OCI-M2 (cell line): ENCODE measurements around the gene ATG10.
"Not testable (repeated sequence)": the region's sequence is repeated elsewhere in the genome, so short reads cannot be mapped to it uniquely, and the experiment has no call there.

Experiments used
- DNase-seq: peaks from one replicate; lab custom pipeline; 2025; ENCODE audit not compliant: unreplicated experiment; lab: John Stamatoyannopoulos, UW

Gene ATG10

GRCh38 chr5:82217917-82218316 is 246.1 kb downstream of the ATG10 start:
- DNase-seq = no peak

GRCh38 chr5:82218374-82219156 is 246.7 kb downstream of the ATG10 start:
- DNase-seq = no peak

DNA sequence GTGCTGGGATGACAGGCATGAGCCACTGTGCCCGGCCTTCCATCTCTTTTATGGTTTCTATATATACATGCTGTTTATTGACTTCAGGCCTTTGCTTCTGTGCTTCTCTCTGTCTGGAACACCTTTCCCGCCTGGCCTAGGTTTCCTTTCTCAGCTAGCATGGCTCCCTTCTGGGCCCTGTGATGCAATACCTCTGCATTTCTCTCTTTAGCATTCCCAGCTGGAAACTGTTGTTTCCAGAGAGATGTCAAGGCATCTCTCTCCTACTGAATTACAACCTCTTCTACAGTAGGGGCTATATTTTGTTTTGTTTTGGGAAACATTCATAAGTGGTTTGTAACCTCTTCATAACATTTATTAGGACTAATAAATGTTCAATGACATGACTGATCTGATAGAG is 249.2 kb downstream of the ATG10 start:
- DNase-seq = no peak

GRCh38 chr5:82222597-82223574 is 251.1 kb downstream of the ATG10 start:
- no peak for DNase-seq

DNA sequence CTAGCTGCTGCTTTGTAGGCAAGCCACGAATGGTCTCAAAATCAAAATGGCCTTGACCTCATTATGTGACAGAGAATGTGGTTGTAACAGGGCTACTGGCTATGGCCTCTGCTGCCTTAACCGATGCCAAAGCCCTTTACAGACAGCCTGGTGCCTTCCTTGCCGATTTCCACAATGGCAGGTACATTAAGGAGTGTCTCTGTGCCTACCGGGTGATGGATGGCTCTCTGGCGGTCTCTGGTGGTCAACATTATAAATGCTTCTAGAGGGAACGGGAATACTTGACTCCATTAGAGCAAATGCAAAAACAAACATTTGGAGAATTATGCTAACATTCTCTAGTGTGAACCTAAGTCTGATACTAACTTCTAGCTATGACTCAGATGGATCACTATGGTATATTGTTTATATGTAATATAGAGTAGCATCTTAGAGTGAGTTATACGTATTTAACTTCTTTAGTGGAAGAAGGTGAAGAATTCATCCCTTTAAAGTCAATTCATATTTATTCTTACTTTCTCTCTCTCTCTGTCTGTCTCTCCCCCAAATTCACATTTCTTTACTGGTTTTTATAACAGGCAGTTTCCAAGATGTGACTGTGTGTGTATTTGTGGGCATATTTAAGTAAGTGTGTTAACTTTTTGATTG is 253.8 kb downstream of the ATG10 start:
- no peak for DNase-seq

- no peak for DNase-seq
Measured at GRCh38 chr5:82234885-82235284, 263.1 kb downstream of the ATG10 start.

DNA sequence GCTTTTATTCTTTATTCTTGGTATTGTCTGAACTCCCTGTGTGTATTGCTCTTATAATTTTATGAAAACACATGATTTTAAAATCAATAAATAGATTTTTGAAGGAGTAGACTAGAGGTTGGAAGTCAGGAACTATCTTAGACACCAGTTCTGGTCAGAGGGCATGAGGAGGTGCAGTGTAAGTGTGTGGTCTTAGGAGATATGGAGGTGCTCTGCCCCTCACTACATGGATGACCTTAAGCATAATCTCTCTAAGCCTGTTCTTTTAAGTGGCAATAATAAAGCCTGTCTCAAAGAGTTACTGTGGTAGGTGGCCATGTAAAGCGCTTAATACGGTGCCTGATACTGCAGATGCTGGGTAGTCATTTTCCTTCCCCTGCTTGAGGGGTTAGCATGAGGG is 272.3 kb downstream of the ATG10 start:
- DNase-seq = no peak

DNA sequence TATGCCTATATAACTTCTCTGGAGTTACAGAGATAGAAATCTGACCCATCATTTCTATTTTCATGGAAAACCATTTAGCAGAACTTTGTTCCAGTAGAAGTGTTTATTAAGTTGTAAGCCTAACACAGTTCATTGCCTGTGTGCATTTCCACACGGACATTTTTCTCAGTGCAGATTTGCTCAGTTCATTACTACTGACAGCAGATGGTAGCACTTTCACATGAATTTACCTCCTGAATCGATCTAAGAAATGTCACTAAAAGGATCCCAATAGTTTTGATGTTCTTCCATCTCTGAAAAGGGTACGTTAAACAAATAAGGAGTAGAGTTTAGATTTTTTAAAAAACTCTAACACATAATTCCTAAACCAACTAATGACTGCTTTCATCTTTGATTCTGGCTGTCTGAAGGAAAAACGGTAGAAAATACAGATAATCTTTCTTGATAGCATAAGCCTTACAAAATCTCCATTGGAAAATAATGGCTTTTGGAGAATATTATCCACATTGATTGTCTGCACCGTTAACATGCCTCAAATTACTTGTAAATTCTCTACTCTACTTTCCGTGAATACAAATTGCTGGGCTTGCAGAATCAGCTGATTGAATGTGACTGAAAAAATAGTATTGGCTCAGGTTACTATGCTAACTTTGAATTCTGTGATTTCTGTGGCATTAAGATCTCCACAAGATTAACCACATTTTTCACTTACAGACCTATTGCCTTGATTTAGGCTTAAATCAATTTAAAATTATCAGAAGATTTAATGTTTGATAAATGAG is 273.2 kb downstream of the ATG10 start:
- no peak for DNase-seq

DNA sequence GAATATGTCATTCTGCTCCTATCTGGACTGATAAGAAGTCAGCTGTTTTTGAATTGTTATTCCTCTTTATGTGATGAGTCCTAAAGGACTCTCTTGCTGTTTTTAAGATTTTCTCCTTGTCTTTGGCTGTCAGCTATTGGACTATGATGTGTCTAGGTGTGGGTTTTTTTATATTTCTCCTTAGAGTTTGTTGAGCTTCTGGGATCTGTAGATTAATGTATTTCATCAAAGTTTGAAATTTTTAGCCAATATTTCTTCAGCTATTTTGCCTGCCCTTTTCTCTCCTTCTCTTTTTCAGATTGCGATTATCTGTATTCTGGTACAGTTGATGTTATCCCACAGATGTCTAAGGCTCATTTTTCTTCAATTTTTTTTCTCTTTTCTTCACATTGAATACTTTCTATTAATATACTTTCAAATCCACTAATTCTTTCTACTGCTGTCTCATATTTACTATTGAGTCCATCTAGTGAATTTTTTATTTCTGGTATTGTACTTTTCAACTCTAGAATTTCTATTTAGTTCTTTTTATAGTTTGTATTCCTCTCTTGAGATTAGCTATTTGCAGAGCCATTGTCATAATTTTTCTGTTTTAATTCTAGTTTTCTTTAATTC is 275.2 kb downstream of the ATG10 start:
- no peak for DNase-seq

DNA sequence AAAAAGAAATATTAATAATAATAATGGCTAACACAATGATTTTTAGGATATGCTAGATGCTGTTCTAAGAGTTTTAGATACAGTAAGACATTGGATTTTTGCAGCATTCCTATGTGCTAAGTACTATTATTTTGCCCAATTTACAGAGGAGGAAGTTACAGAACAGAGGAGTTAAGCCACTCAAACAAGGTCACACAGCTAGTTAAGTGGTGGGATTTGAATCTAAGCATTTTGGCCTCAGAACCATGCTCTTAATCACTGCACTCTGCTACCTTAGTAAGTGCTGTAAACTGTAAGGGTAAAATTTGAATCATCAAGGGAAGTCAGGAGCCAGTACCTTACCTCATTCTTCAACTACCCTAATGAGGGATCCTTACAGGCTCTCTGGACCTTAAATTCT is 280.9 kb downstream of the ATG10 start:
- DNase-seq = no peak

GRCh38 chr5:82255844-82256243 is 284.0 kb downstream of the ATG10 start:
- DNase-seq = no peak

- no peak for DNase-seq
Measured at GRCh38 chr5:82257247-82257646, 285.4 kb downstream of the ATG10 start.

DNA sequence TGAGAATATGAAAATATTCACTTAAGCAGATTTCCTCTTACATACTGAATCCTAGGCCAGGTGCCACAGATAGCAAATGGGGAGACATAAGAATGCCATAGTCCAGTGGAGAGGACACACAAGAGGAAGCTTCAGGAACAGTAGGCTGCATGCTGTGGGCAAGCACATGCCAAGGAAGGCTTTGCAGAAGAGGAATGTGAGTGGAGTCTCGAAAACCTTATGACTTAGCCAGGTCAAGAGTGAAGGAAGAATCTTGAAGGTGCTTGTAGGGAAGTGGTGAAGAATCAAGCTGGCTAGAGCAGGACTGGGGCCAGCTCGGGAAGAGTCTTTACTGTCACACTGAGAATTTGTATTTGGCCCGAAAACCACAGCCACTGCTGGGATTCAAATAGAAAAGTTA is 285.9 kb downstream of the ATG10 start:
- no peak for DNase-seq

- DNase-seq = no peak
Measured at GRCh38 chr5:82259172-82259800, 287.5 kb downstream of the ATG10 start.

DNA sequence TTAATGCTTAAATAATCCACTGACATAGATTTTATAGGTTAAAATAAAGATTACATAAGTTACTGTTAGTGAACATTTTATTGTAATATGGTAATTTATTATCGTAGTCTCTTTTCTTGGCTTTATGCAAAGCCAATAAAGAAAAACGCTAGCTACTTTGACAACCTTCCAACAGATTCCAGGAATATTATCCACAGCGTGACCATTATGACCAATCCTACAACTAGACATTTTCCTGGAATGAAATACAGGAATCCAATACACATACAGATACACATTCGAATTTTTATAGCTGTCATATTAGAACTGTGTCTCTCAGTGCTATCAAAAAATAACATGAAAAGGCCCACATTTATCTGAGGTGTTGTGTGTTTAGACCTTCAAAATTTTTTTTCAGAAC is 293.2 kb downstream of the ATG10 start:
- no peak for DNase-seq

DNA sequence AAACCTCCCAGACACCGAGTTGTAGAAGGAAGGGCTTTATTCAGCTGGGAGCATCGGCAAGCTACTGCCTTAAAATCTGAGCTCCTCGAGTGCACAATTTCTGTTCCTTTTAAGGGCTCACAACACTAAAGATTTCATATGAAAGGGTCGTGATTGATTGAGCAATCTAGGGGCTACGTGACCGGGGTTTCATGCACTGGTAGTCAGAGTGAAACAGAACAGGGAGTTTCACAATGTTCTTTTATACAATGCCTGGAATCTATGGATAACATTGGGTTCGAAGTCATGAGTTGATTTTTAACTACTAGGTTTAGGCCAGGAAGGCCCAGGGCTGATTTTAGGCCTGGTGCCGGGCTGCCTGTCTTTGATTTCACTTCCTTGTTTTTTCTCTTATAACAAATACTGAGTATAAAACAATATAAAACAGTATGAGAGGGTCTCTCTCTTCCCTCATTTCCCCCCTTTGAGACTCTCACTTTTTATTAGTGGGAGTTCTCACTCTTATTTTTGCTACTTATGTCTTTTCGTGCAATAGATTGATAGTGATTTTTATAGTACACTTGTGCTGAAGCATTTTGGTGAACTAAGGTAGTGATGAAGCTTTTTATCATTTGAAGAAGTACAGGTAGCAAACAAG is 295.6 kb downstream of the ATG10 start:
- not testable (repeated sequence) for DNase-seq

GRCh38 chr5:82269363-82269762 is 297.5 kb downstream of the ATG10 start:
- DNase-seq = not testable (repeated sequence)

DNA sequence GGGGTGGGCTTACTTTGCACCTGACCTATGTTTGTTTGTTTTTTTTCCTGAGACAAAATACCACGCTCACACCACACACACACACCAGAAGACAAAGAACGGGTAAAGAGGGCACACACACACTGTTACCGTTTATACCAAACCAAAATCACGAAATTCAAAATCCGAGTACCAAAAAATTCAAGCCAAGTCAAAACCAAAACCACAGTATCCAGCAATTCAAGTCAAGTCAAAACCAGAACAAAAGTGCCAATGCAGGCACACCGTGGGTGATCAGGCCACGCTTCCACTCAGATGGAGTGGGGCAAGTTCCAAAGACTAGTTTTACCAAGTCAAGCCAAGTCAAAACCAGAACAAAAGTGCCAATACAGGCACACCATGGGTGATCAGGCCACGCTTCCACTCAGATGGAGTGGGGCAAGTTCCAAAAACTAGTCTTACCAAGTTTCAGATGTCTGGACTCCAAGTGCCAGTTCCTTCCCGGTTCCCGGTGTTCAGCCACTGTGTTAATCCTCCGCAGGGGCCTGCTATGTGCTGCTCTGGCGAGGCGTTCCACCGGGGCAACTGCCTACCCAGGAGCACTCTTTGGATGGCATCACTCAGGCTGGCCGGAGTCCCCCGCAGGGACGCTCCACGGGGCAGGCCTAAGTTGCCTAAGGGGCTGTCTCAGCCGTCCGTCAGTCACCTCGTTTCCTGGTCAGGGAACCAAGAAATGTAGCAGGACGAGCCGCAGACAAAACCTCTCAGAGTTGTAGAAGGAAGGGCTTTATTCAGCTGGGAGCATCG is 300.9 kb downstream of the ATG10 start:
- DNase-seq = not testable (repeated sequence)

DNA sequence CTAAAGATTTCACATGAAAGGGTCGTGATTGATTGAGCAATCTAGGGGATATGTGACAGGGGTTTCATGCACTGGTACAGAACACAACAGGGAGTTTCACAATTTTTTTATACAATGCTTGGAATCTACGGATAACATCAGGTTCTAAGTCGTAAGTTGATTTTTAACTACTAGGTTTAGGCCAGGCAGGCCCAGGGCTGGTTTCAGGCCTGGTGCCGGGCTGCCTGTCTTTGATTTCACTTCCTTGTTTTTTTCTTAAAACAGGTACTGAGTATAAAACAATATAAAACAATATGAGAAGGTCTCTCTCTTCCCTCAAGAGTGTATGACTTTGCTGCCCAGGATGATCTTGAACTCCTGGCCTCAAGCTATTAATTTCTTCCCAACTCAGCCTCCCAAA is 301.6 kb downstream of the ATG10 start:
- not testable (repeated sequence) for DNase-seq
